NCI-H1092 (cell line): ENCODE measurements around the gene UBE2J2.

ENCODE experiments used
- DNase-seq: peaks from one replicate; lab custom pipeline; 2025; lab: John Stamatoyannopoulos, UW

Gene UBE2J2

GRCh38 chr1:1309251-1310108 is 35.8 kb upstream of the UBE2J2 start:
- DNase-seq: no peak

GRCh38 chr1:1308756-1309250 is 35.1 kb upstream of the UBE2J2 start:
- no peak for DNase-seq

- peak; percentile 81 for DNase-seq
Observed at GRCh38 chr1:1307923-1308755, 34.5 kb upstream of the UBE2J2 start, which contains the start of the genes ACAP3 and PUSL1. TSS of gene ACAP3 (minus strand) at chr1:1307930. CDS start at chr1:1307815, 115 bp downstream. TSS of gene PUSL1 (plus strand) at chr1:1308597. CDS start at chr1:1308644, 47 bp downstream.

- DNase-seq: no peak
Observed at GRCh38 chr1:1307261-1307922, 33.7 kb upstream of the UBE2J2 start.

GRCh38 chr1:1306661-1307260 is 33.1 kb upstream of the UBE2J2 start:
- DNase-seq: no peak

GRCh38 chr1:1306070-1306660 is 32.5 kb upstream of the UBE2J2 start:
- no peak for DNase-seq

- DNase-seq: no peak
Observed at GRCh38 chr1:1305300-1306069, 31.8 kb upstream of the UBE2J2 start.

GRCh38 chr1:1304331-1305299 is 31.0 kb upstream of the UBE2J2 start:
- DNase-seq: no peak

GRCh38 chr1:1303736-1304135 is 30.1 kb upstream of the UBE2J2 start:
- DNase-seq: no peak

GRCh38 chr1:1302951-1303509 is 29.4 kb upstream of the UBE2J2 start:
- no peak for DNase-seq

- no peak for DNase-seq
Observed at GRCh38 chr1:1302006-1302430, 28.4 kb upstream of the UBE2J2 start.

- no peak for DNase-seq
Observed at GRCh38 chr1:1300352-1300739, 26.7 kb upstream of the UBE2J2 start.

- DNase-seq: no peak
Observed at GRCh38 chr1:1299686-1300351, 26.2 kb upstream of the UBE2J2 start.

- no peak for DNase-seq
Observed at GRCh38 chr1:1298861-1299685, 25.4 kb upstream of the UBE2J2 start.

GRCh38 chr1:1297802-1298424 is 24.3 kb upstream of the UBE2J2 start:
- no peak for DNase-seq

GRCh38 chr1:1296070-1297061 is 22.7 kb upstream of the UBE2J2 start:
- no peak for DNase-seq
